ENCODE data around the gene MAP3K3. TPM values are rescaled to one million over a fixed set of nuclear protein-coding genes. Genes with fewer than 3 reads are reported as not detected.

MAP3K3 gene
- total and polyA plus RNA-seq, 2 donors (not counting 3 experiments of a cell fraction or from before 2014, with no cell fraction given): 56.6 to 81.0 TPM

DNA sequence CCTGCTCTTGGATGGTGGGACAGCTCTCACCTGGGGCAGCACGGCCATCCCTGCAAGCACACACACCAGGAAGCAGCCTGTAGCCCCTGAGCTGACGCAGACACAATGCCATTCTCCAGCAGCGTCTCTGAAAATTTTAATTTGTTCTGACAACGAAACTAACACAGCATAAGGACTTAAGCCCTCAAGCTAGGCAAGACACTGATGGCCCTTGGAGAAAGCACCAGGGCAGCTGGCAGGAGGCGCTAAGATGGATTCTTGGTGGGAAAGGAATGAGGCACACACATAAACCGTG is 80.5 kb downstream of the MAP3K3 start:
- H3K4me2 ChIP-seq (ENCODE audit: insufficient read depth, low read length): no peak overlapping the region
- peaks cover 9% of the 10 kb centered on the region for H3K79me2 ChIP-seq (ENCODE audit: control insufficient read depth, insufficient read depth, low read length)
- dilution Hi-C loops (cut with MboI; ENCODE audit: extremely low pct_ligation_motif_present, low sequenced_read_pairs) (no loop called here), intact Hi-C loops (cut with micrococcal nuclease) (no loop called here)
- no peak overlapping the region for H2AFZ ChIP-seq (ENCODE audit: low read depth, low read length)
- H3K9me3 ChIP-seq (replicated peaks; ENCODE audit: control insufficient read depth, insufficient read depth, low read length): no peaks in the 10 kb centered on the region
- TF ChIP-seq POLR2AphosphoS5 (IDR thresholded peaks at IDR 0.05; ENCODE audit: insufficient read depth, low read depth, low read length): no peak
- TF ChIP-seq GATA2 (IDR thresholded peaks at IDR 0.05; ENCODE audit: insufficient read depth, insufficient read length, low read depth, low read length): no peak
- no TSS peak for BruUV-seq (replicated peaks)
- no peaks in the 10 kb centered on the region for H3K27me3 ChIP-seq (ENCODE audit: control insufficient read depth in 2 of 2, insufficient read depth in 2 of 2, low read length in 2 of 2)
- H3K9me1 ChIP-seq (replicated peaks; ENCODE audit: control insufficient read depth, extremely low read depth, insufficient read depth, low read length): no peaks in the 10 kb centered on the region
- no peaks in the 10 kb centered on the region for H4K20me1 ChIP-seq (replicated peaks; ENCODE audit: control insufficient read depth, extremely low read depth, insufficient read depth, low read length)
- H3K27ac ChIP-seq (ENCODE audit: insufficient read depth, low read depth, low read length): no peak overlapping the region
- DNase-seq (ENCODE audit: low read depth, low spot score) (no peak), FAIRE-seq (no peak)
- peaks cover 0 to 8% of the 10 kb centered on the region in 2 experiments for H3K36me3 ChIP-seq (ENCODE audit: control insufficient read depth in 2 of 2, extremely low read depth in 1 of 2, insufficient read depth in 2 of 2, low read length in 2 of 2)
- CTCF ChIA-PET: interaction anchor here (1.4 kb wide), 1 partner anchor 277 kb away, joined by 3 read pairs; no protein-coding TSS in a partner anchor
- no peak overlapping the region for H3K9ac ChIP-seq (replicated peaks; ENCODE audit: extremely low read depth, insufficient read depth, low read length)
- POLR2A ChIA-PET: no interaction called here
- no peak overlapping the region for H3K4me3 ChIP-seq (replicated peaks in 1 of 3; ENCODE audit: insufficient read depth in 1 of 3, low read depth in 1 of 3, low read length in 3 of 3)
- peaks cover 25% of the 10 kb centered on the region for H3K4me1 ChIP-seq (ENCODE audit: control insufficient read depth, extremely low read depth, insufficient read depth, low read length)

GRCh38 chr17:63703029-63703428 is 80.8 kb downstream of the MAP3K3 start:
- CTCF ChIA-PET: interaction anchor here (1.4 kb wide), 1 partner anchor 277 kb away, joined by 3 read pairs; no protein-coding TSS in a partner anchor
- H3K9me3 ChIP-seq (replicated peaks; ENCODE audit: control insufficient read depth, insufficient read depth, low read length): no peaks in the 10 kb centered on the region
- FAIRE-seq (no peak), DNase-seq (ENCODE audit: low read depth, low spot score) (no peak)
- H3K4me2 ChIP-seq (ENCODE audit: insufficient read depth, low read length): no peak overlapping the region
- H3K79me2 ChIP-seq (ENCODE audit: control insufficient read depth, insufficient read depth, low read length): peaks cover 9% of the 10 kb centered on the region
- no peaks in the 10 kb centered on the region for H3K9me1 ChIP-seq (replicated peaks; ENCODE audit: control insufficient read depth, extremely low read depth, insufficient read depth, low read length)
- no peak overlapping the region for H3K27ac ChIP-seq (ENCODE audit: insufficient read depth, low read depth, low read length)
- no peak overlapping the region for H3K9ac ChIP-seq (replicated peaks; ENCODE audit: extremely low read depth, insufficient read depth, low read length)
- dilution Hi-C loops (cut with MboI; ENCODE audit: extremely low pct_ligation_motif_present, low sequenced_read_pairs) (no loop called here), intact Hi-C loops (cut with micrococcal nuclease) (no loop called here)
- no peak for TF ChIP-seq MAX (IDR thresholded peaks at IDR 0.05; ENCODE audit: insufficient read depth, insufficient read length)
- no peak for TF ChIP-seq MYC (IDR thresholded peaks at IDR 0.05; ENCODE audit: low read depth, low read length)
- TF ChIP-seq POLR2A (IDR thresholded peaks at IDR 0.05; ENCODE audit: low read depth, low read length): no peak
- TF ChIP-seq FOS (IDR thresholded peaks at IDR 0.05; ENCODE audit: borderline replicate concordance, insufficient read depth, low read length): no peak
- no peak for TF ChIP-seq JUN (IDR thresholded peaks at IDR 0.05; ENCODE audit: borderline replicate concordance, insufficient read depth, insufficient read length, low read depth)
- TF ChIP-seq GATA2 (IDR thresholded peaks at IDR 0.05; ENCODE audit: insufficient read depth, insufficient read length, low read depth, low read length): no peak
- no peak for TF ChIP-seq EZH2 (IDR thresholded peaks at IDR 0.05; ENCODE audit: borderline replicate concordance, low read depth, low read length, severe bottlenecking)
- TF ChIP-seq POLR2AphosphoS5 (IDR thresholded peaks at IDR 0.05; ENCODE audit: insufficient read depth, low read depth, low read length): no peak
- TF ChIP-seq CTCF (IDR thresholded peaks at IDR 0.05; ENCODE audit: extremely low read depth in 1 of 2, insufficient read depth in 1 of 2, low read depth in 1 of 2, low read length in 2 of 2): no peak
- BruUV-seq (replicated peaks): no TSS peak
- H2AFZ ChIP-seq (ENCODE audit: low read depth, low read length): no peak overlapping the region
- no peaks in the 10 kb centered on the region for H4K20me1 ChIP-seq (replicated peaks; ENCODE audit: control insufficient read depth, extremely low read depth, insufficient read depth, low read length)
- no peaks in the 10 kb centered on the region for H3K27me3 ChIP-seq (ENCODE audit: control insufficient read depth in 2 of 2, insufficient read depth in 2 of 2, low read length in 2 of 2)
- peaks cover 0 to 8% of the 10 kb centered on the region in 2 experiments for H3K36me3 ChIP-seq (ENCODE audit: control insufficient read depth in 2 of 2, extremely low read depth in 1 of 2, insufficient read depth in 2 of 2, low read length in 2 of 2)
- POLR2A ChIA-PET: no interaction called here
- H3K4me3 ChIP-seq (replicated peaks in 1 of 3; ENCODE audit: insufficient read depth in 1 of 3, low read depth in 1 of 3, low read length in 3 of 3): no peak overlapping the region
- H3K4me1 ChIP-seq (ENCODE audit: control insufficient read depth, extremely low read depth, insufficient read depth, low read length): peaks cover 22% of the 10 kb centered on the region
